ENCODE results near the gene VWF. TPM values are rescaled to one million over a fixed set of nuclear protein-coding genes. Genes with fewer than 3 reads are reported as not detected.

VWF gene
- total RNA-seq, 2 donors from 2014 or later = 241 to 483 TPM

GRCh38 chr12:6067152-6067916 is 57.1 kb downstream of the VWF start:
- DNase-seq (peak; percentile 82), ATAC-seq (peak; percentile 25 to 39)

GRCh38 chr12:6066651-6067050 is 57.8 kb downstream of the VWF start:
- intact Hi-C loops (cut with DNase I) = loop anchor here in 1 of 2 donors (5.0 kb wide), 1 partner anchor 126 kb away; no protein-coding TSS in a partner anchor
- DNase-seq (no peak), ATAC-seq (no peak)

More at GRCh38 chr12:6067152-6067916, 57.1 kb downstream of the VWF start:
- intact Hi-C loops (cut with DNase I) = loop anchor here in 1 of 2 donors (5.0 kb wide), 1 partner anchor 125 kb away; no protein-coding TSS in a partner anchor

- ATAC-seq = no peak
- DNase-seq = no peak
- intact Hi-C loops (cut with DNase I) = loop anchor here in 1 of 2 donors (5.0 kb wide), 1 partner anchor 126 kb away; no protein-coding TSS in a partner anchor
These were observed 58.6 kb downstream of the VWF start for GRCh38 chr12:6065863-6066199.

- DNase-seq = no peak
- intact Hi-C loops (cut with DNase I) = loop anchor here in 1 of 2 donors (5.0 kb wide), 1 partner anchor 127 kb away; no protein-coding TSS in a partner anchor
- ATAC-seq = no peak
These were observed 59.2 kb downstream of the VWF start for GRCh38 chr12:6065131-6065862.

GRCh38 chr12:6062757-6063735 is 61.4 kb downstream of the VWF start:
- intact Hi-C loops (cut with DNase I) = loop anchor here (1.0 to 5.0 kb wide), 3 partner anchors 134 to 222 kb away; no protein-coding TSS in a partner anchor
- ATAC-seq (peak; percentile 56 to 61), DNase-seq (no peak)

- intact Hi-C loops (cut with DNase I) = loop anchor here (5.0 kb wide), 2 partner anchors 135 to 220 kb away; no protein-coding TSS in a partner anchor
- no peak for DNase-seq
- no peak for ATAC-seq
These were observed 62.1 kb downstream of the VWF start for GRCh38 chr12:6062395-6062756.

- no peak for DNase-seq
- no peak for ATAC-seq
- intact Hi-C loops (cut with DNase I) = loop anchor here (5.0 kb wide), 2 partner anchors 136 to 221 kb away; no protein-coding TSS in a partner anchor
These were observed 62.8 kb downstream of the VWF start for GRCh38 chr12:6061660-6062059.

GRCh38 chr12:6059860-6060565 is 64.5 kb downstream of the VWF start:
- DNase-seq (no peak), ATAC-seq (no peak)
- intact Hi-C loops (cut with DNase I) = loop anchor here (5.0 kb wide), 2 partner anchors 137 to 222 kb away; no protein-coding TSS in a partner anchor

- DNase-seq = no peak
These were observed 65.2 kb downstream of the VWF start for GRCh38 chr12:6059221-6059620.

GRCh38 chr12:6058481-6059161 is 65.8 kb downstream of the VWF start:
- no peak for DNase-seq
- no peak for ATAC-seq
- intact Hi-C loops (cut with DNase I) = no loop called here

More at GRCh38 chr12:6059221-6059620, 65.2 kb downstream of the VWF start:
- ATAC-seq = no peak
- intact Hi-C loops (cut with DNase I) = no loop called here

GRCh38 chr12:6057700-6058099 is 66.8 kb downstream of the VWF start:
- intact Hi-C loops (cut with DNase I) = no loop called here
- ATAC-seq = no peak
- no peak for DNase-seq

- DNase-seq = no peak
These were observed 67.8 kb downstream of the VWF start for GRCh38 chr12:6056406-6057240.

GRCh38 chr12:6053541-6053940 is 70.9 kb downstream of the VWF start:
- intact Hi-C loops (cut with DNase I) = no loop called here
- ATAC-seq (peak; percentile 39 to 53), DNase-seq (no peak)

More at GRCh38 chr12:6056406-6057240, 67.8 kb downstream of the VWF start:
- intact Hi-C loops (cut with DNase I) = no loop called here
- ATAC-seq = peak in 1 of 2 donors; percentile 20

GRCh38 chr12:6052940-6053329 is 71.5 kb downstream of the VWF start:
- ATAC-seq = no peak
- DNase-seq = no peak
- intact Hi-C loops (cut with DNase I) = no loop called here

- ATAC-seq = no peak
- DNase-seq = no peak
- intact Hi-C loops (cut with DNase I) = no loop called here
These were observed 72.1 kb downstream of the VWF start for GRCh38 chr12:6052206-6052939.

GRCh38 chr12:6049992-6050391 is 74.5 kb downstream of the VWF start:
- intact Hi-C loops (cut with DNase I) = no loop called here
- ATAC-seq (no peak), DNase-seq (no peak)

Measured in left cardiac atrium (tissue), 4 donors.